H1 (cell line): ENCODE results near the gene NOC4L. TPM values are rescaled to one million over a fixed set of nuclear protein-coding genes. Genes with fewer than 3 reads are reported as not detected.

Experiments used
- CTCF ChIA-PET: fragments of 300-600 bp; sonication (Branson Sonifier 250); formaldehyde crosslinking; loops from one replicate; lab custom pipeline; 2021; ENCODE audit not compliant: partially characterized antibody; lab: Charles Lee
- POLR2A ChIA-PET: fragments of 300-600 bp; sonication (Branson Sonifier 250); formaldehyde crosslinking; loops from one replicate; lab custom pipeline; 2021; ENCODE audit warnings: inconsistent platforms; ENCODE audit not compliant: partially characterized antibody; lab: Charles Lee
- DNase-seq, 2 experiments: peaks; one replicate each; pipeline versions ENCODE4 v3.0.0 to v3.0.0-alpha.2; 2010 to 2022; ENCODE audit warnings: low spot score in 2 of 2, low read depth in 1 of 2, mixed read lengths in 1 of 2
- FAIRE-seq: peaks from 2 replicates; lab custom pipeline; 2011; peaks lifted over from hg19 to GRCh38; lab: Jason Lieb, UNC
- H2AFZ ChIP-seq: 2 replicates; pipeline ENCODE4 v1.8.1; 2012; ENCODE audit warnings: low read length, inconsistent platforms
- H2AK5ac ChIP-seq: 2 replicates; pipeline ENCODE4 v1.6.1; 2013; ENCODE audit warnings: low read depth, low read length
- H2BK120ac ChIP-seq: replicated peaks from 2 replicates; pipeline ENCODE3; 2013; ENCODE audit warnings: low read depth, low read length, inconsistent platforms
- H2BK12ac ChIP-seq: 2 replicates; pipeline ENCODE4 v1.6.1; 2013; ENCODE audit warnings: low read depth, low read length
- H2BK15ac ChIP-seq: 2 replicates; pipeline ENCODE4 v1.6.1; 2013; ENCODE audit warnings: low read length
- H2BK20ac ChIP-seq: 2 replicates; pipeline ENCODE4 v1.6.1; 2013; ENCODE audit warnings: low read length
- H2BK5ac ChIP-seq: 2 replicates; pipeline ENCODE4 v1.6.1; 2013; ENCODE audit warnings: low read depth, low read length
- H3K14ac ChIP-seq: 2 replicates; pipeline ENCODE4 v1.6.1; 2013; ENCODE audit warnings: inconsistent platforms; ENCODE audit not compliant: insufficient read length
- H3K18ac ChIP-seq: 2 replicates; pipeline ENCODE4 v1.6.1; 2013; ENCODE audit warnings: low read length; ENCODE audit errors: extremely low read depth
- H3K23ac ChIP-seq: 2 replicates; pipeline ENCODE4 v1.6.1; 2013; ENCODE audit warnings: inconsistent platforms; ENCODE audit not compliant: insufficient read length
- H3K23me2 ChIP-seq: 2 replicates; pipeline ENCODE4 v1.6.1; 2013; ENCODE audit warnings: low read depth, low read length
- H3K27ac ChIP-seq: 2 replicates; pipeline ENCODE4 v1.6.1; 2011; ENCODE audit warnings: low read depth, low read length, inconsistent platforms
- H3K27me3 ChIP-seq, 4 experiments: replicated peaks in 1 of 4; 1 replicate in 1 of 4; 2 replicates in 3 of 4; pipeline versions ENCODE4 v1.6.1 to v1.8.1; 2011 to 2013; ENCODE audit warnings: low read length in 3 of 4, mild to moderate bottlenecking in 3 of 4, inconsistent platforms in 2 of 4, mixed read lengths in 2 of 4, moderate library complexity in 1 of 4; ENCODE audit not compliant: control insufficient read depth in 3 of 4, insufficient read depth in 3 of 4; ENCODE audit errors: extremely low read depth in 1 of 4
- H3K36me3 ChIP-seq, 4 experiments: 2 replicates each; pipeline versions ENCODE4 v1.6.1 to v1.8.1; 2011 to 2013; ENCODE audit warnings: mild to moderate bottlenecking in 4 of 4, low read length in 3 of 4, moderate library complexity in 2 of 4, control low read depth in 1 of 4, inconsistent platforms in 1 of 4; ENCODE audit not compliant: insufficient read depth in 4 of 4, control insufficient read depth in 2 of 4
- H3K4ac ChIP-seq: replicated peaks from 2 replicates; pipeline ENCODE3; 2013; ENCODE audit warnings: low read length, low read depth, mixed read lengths, inconsistent platforms; ENCODE audit not compliant: insufficient read length
- H3K4me1 ChIP-seq, 4 experiments: replicated peaks in 1 of 4; 1 replicate in 1 of 4; 2 replicates in 3 of 4; pipeline versions ENCODE4 v1.6.1 to v1.8.1; 2011 to 2013; ENCODE audit warnings: low read length in 3 of 4, inconsistent platforms in 2 of 4, mixed read lengths in 1 of 4; ENCODE audit not compliant: insufficient read depth in 4 of 4, control insufficient read depth in 3 of 4
- H3K4me2 ChIP-seq, 2 experiments: 2 replicates each; pipeline versions ENCODE4 v1.6.1 to v1.8.1; 2011 to 2013; ENCODE audit warnings: low read depth in 2 of 2, low read length in 2 of 2, control low read depth in 1 of 2, inconsistent platforms in 1 of 2, mild to moderate bottlenecking in 1 of 2; ENCODE audit not compliant: insufficient read depth in 1 of 2
- H3K4me3 ChIP-seq, 4 experiments: fragments of 200-600, 300-600 bp in 1 of 4; sonication (generic), shearing (Covaris generic), sonication (Bioruptor Twin) in 1 of 4; 2 replicates each; pipeline versions ENCODE4 v1.5.1 to v1.8.1; 2011 to 2016; ENCODE audit warnings: low read length in 4 of 4, low read depth in 3 of 4, control low read depth in 2 of 4, inconsistent platforms in 2 of 4, mild to moderate bottlenecking in 2 of 4, mixed read lengths in 1 of 4, moderate library complexity in 1 of 4; ENCODE audit not compliant: insufficient read depth in 2 of 4; ENCODE audit errors: extremely low read depth in 1 of 4
- H3K56ac ChIP-seq: replicated peaks from 2 replicates; pipeline ENCODE3; 2013; ENCODE audit warnings: low read depth, mild to moderate bottlenecking, mixed read lengths, low read length, inconsistent platforms; ENCODE audit not compliant: insufficient read length
- H3K79me1 ChIP-seq: 2 replicates; pipeline ENCODE4 v1.6.1; 2013; ENCODE audit warnings: low read depth, low read length, control low read depth
- H3K79me2 ChIP-seq, 2 experiments: 2 replicates each; pipeline versions ENCODE4 v1.6.1 to v1.8.1; 2012 to 2013; ENCODE audit warnings: low read length in 2 of 2, mild to moderate bottlenecking in 2 of 2, inconsistent platforms in 1 of 2; ENCODE audit not compliant: insufficient read depth in 2 of 2, control insufficient read depth in 1 of 2
- H3K9ac ChIP-seq, 4 experiments: replicated peaks in 1 of 4; 1 replicate in 1 of 4; 2 replicates in 3 of 4; pipeline versions ENCODE4 v1.6.1 to v1.8.1; 2011 to 2013; ENCODE audit warnings: low read depth in 3 of 4, low read length in 3 of 4, control low read depth in 2 of 4, mild to moderate bottlenecking in 2 of 4, moderate library complexity in 2 of 4, inconsistent platforms in 1 of 4; ENCODE audit errors: extremely low read depth in 1 of 4
- H3K9me3 ChIP-seq, 2 experiments: 2 replicates each; pipeline versions ENCODE4 v1.6.1 to v1.8.1; 2012 to 2013; ENCODE audit warnings: mild to moderate bottlenecking in 2 of 2, moderate library complexity in 2 of 2, control low read depth in 1 of 2, inconsistent platforms in 1 of 2, low read depth in 1 of 2, low read length in 1 of 2, mixed read lengths in 1 of 2; ENCODE audit not compliant: insufficient read depth in 2 of 2
- H4K20me1 ChIP-seq, 2 experiments: replicated peaks in 1 of 2; 2 replicates each; pipeline versions ENCODE3 to v1.8.1; 2011 to 2013; ENCODE audit warnings: inconsistent platforms in 2 of 2, low read length in 2 of 2, mild to moderate bottlenecking in 1 of 2; ENCODE audit not compliant: insufficient read depth in 2 of 2, control insufficient read depth in 1 of 2
- H4K5ac ChIP-seq: 2 replicates; pipeline ENCODE4 v1.6.1; 2013; ENCODE audit warnings: low read length, low read depth, mixed read lengths, inconsistent platforms; ENCODE audit not compliant: insufficient read length
- H4K8ac ChIP-seq: 2 replicates; pipeline ENCODE4 v1.8.0; 2013; ENCODE audit warnings: mild to moderate bottlenecking, moderate library complexity, low read length, inconsistent platforms; ENCODE audit not compliant: insufficient read depth; ENCODE audit errors: extremely low read depth
- H4K91ac ChIP-seq: replicated peaks from 2 replicates; pipeline ENCODE3; 2013; ENCODE audit warnings: low read length, mixed read lengths, inconsistent platforms; ENCODE audit not compliant: insufficient read length
- KDM1A ChIP-seq: fragments of 200-600, 300-600 bp; sonication (generic); IDR thresholded peaks from 2 replicates; pipeline ENCODE4 v1.7.1; 2016; ENCODE audit warnings: mild to moderate bottlenecking, low read length, borderline replicate concordance
- whole genome bisulfite sequencing, 2 experiments: shearing (Covaris generic) in 1 of 2; methylation state at CpG; one replicate each; pipeline versions ENCODE4 v1.1.6 to v1.1.7; 2013 to 2015; ENCODE audit warnings: low lambda C conversion rate in 2 of 2, mixed read lengths in 2 of 2, inconsistent platforms in 1 of 2, low coverage in 1 of 2, missing lambda C conversion rate in 1 of 2; ENCODE audit not compliant: insufficient replicate concordance in 2 of 2, insufficient coverage in 1 of 2, insufficient read length in 1 of 2; ENCODE audit errors: extremely low coverage in 1 of 2, missing lambda C conversion rate in 1 of 2; 5-methylcytosine and 5-hydroxymethylcytosine counted together
- polyA plus RNA-seq, 7 experiments: library from polyadenylated mRNA; depleted of rRNA in 3 of 7; stranded (reverse) in 5 of 7; unstranded in 2 of 7; fragments of >200 nt in 5 of 7; fragments of 200-250 nt in 2 of 7; gene quantifications; 1 replicate in 5 of 7; 2 replicates in 1 of 7; 4 replicates in 1 of 7; pipeline versions ENCODE4 v1.2.1 to v1.2.3, GENCODE V29; 2011 to 2013; ENCODE audit warnings: missing spikeins in 2 of 7, mixed read lengths in 2 of 7
- total RNA-seq: library from RNA; stranded (reverse); fragmentation: NEBNext Ultra II Directional; extraction: Animal tissue kit (Norgen Biotek cat#: 25700); gene quantifications from 2 replicates; pipeline ENCODE4 v1.2.1, GENCODE V29; 2021

Gene NOC4L
- total and polyA plus RNA-seq, 2 of the 8 experiments (the other 6 are each of a cell fraction or from before 2014, with no cell fraction given): 26.8 to 40.3 TPM

DNA sequence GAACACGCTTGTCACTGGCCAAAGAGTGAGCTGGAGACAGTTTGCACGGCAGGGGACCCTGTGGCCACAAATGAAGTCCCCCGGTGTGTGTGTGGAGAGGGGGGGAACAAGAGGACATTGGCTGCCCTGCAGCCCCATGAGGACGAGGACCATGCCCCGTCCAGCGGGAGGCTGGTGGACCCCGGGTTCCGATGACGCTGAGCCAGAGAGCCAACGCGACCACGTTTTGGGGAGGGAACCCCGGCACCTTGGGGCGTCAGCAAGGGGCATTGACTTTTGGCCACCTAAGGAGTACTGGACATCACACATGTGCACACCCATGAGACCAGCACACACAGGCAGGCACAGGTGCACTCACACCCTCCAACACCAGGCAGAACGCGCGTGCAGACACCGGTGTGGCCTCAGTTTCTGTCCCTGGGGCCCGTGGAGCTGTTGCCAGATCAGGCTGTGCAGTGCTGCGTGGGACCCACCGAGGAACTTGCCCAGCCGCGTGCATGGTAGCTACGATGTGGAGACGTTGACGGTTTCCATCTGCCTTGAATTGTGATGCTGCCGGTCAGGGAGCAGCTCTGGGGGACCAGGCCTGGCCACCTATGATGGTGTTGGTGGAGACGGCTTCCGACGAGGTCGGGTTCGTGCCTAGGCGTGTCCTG, 26.5 kb downstream of the NOC4L start:
- no peak overlapping the region for H3K27ac ChIP-seq
- H2AFZ ChIP-seq: no peak overlapping the region
- peaks cover 0 to 18% (median 14%) of the 10 kb centered on the region in 4 experiments; a peak in 5 of 7 replicates for H3K27me3 ChIP-seq
- 87% methylated on average over 25 of the region's 33 CpGs; no CpG with 5 or more reads in 1 of the 2 experiments for WGBS, 2 experiments
- H4K91ac ChIP-seq: no peak overlapping the region
- H3K4me3 ChIP-seq: no peak overlapping the region
- H2BK5ac ChIP-seq: no peak overlapping the region
- no peak overlapping the region for H3K23ac ChIP-seq
- no peak overlapping the region for H2BK12ac ChIP-seq
- H3K4ac ChIP-seq: no peak overlapping the region
- no peak overlapping the region; the same call in 1 of the 2 replicates for H3K18ac ChIP-seq
- H2BK120ac ChIP-seq: no peak overlapping the region
- no peak overlapping the region for H2BK15ac ChIP-seq
- H3K9ac ChIP-seq: no peak overlapping the region
- no peak overlapping the region for H3K14ac ChIP-seq
- no peaks in the 10 kb centered on the region for H3K4me1 ChIP-seq
- H4K20me1 ChIP-seq: peaks cover 0 to 8% of the 10 kb centered on the region in 2 experiments
- no peak for DNase-seq
- no peak overlapping the region for H3K56ac ChIP-seq
- H3K4me2 ChIP-seq: no peak overlapping the region
- ChIA-PET POLR2A (no interaction called here), CTCF (interaction anchor here (0.8 to 1.4 kb wide), 3 partner anchors 24 to 244 kb away, joined by 3 to 5 read pairs (median 4); no protein-coding TSS in a partner anchor)
- no peak overlapping the region for H4K8ac ChIP-seq
- no peak overlapping the region for H4K5ac ChIP-seq
- H3K23me2 ChIP-seq: peaks cover 12% of the 10 kb centered on the region; the same call in 1 of the 2 replicates
- H3K9me3 ChIP-seq: no peaks in the 10 kb centered on the region
- no peak for FAIRE-seq
- no peak overlapping the region for H2AK5ac ChIP-seq
- H3K79me1 ChIP-seq: no peaks in the 10 kb centered on the region
- H3K36me3 ChIP-seq: no peaks in the 10 kb centered on the region
- no peaks in the 10 kb centered on the region for H3K79me2 ChIP-seq
- H2BK20ac ChIP-seq: no peak overlapping the region
- no peak for TF ChIP-seq KDM1A
